Hypothalamus (tissue), 51 donors: Measurements from ENCODE around the gene STAC.
"Not testable (repeated sequence)": the region's sequence is repeated elsewhere in the genome, so short reads cannot be mapped to it uniquely, and the experiment has no call there.

ENCODE experiments used
- DNase-seq, 51 donors: peaks; one replicate each; lab custom pipeline; 2025; lab: John Stamatoyannopoulos, UW

STAC gene

DNA sequence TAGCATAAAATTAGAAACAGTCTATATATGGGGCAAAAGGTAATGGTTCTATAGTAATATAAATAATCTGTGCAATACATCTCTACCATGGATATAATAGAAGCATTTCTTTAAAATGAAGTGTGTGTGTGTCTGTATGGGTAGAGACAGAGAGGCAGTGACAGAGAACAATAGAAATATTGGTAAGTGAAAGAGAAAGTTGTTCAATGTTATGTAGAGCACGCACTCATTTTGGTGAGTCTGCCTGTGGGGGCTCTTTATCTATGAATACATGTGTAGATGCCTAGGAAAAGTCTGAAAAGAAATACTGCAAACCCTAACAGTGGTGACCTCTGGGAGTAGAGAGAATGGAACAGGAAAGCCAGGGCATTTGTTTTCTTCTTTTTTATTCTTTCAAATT, 182.6 kb downstream of the STAC start:
- DNase-seq: no peak

DNA sequence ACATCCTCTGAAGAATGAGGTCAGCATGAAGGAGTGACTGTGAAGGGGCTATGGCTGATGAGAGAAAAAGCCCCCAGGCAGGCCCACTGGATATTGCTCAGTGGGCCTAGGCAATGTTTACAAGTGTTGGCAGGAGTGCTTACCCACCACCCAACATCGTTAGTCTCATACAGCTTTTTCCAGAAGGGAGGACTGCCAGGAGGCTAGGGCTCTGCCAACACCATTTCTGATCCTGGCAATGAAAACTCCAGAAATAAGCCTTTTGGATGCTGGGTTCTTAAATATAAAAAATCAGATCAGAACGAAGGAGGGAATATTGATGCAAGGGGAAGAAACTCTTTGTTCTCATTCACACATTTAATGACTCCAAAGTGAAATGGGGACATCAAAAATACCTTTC, 194.9 kb downstream of the STAC start:
- DNase-seq: no peak

DNA sequence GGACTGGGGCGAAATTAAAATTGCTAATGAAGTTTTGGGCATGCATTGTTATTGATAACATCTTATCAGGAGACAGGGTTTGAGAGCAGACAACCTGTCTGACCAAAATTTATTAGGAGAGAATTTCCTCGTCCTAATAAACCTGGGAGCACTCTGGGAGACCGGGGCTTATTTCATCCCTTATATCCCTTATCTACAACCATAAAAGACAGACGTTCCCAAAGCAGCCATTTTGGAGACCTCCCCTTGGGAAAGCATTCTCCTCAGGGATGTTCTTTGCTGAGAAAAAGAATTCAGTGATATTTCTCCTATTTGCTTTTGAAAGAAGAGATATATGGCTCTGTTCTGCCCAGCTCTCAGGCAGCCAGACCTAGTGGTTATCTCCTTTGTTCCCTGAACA, 198.1 kb downstream of the STAC start:
- not testable (repeated sequence) for DNase-seq

DNA sequence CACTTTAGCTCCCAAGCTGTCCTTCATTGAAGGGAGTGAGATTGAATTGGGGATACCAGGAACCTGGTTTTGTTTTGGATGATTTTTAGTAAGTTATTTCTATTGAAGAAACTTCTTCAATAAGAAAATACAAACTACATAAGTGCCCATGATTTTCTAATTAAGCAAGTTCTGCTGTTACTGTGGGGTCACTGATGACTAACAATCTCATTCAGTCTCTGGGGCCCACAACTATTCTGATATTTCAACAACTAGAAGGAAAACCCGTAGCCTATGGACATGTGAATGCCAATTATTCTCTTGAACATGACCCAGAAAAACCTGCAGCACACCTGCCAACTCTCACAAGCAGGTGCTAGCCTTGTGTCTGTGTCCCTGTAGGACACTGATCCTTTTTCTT, 199.4 kb downstream of the STAC start:
- no peak for DNase-seq

DNA sequence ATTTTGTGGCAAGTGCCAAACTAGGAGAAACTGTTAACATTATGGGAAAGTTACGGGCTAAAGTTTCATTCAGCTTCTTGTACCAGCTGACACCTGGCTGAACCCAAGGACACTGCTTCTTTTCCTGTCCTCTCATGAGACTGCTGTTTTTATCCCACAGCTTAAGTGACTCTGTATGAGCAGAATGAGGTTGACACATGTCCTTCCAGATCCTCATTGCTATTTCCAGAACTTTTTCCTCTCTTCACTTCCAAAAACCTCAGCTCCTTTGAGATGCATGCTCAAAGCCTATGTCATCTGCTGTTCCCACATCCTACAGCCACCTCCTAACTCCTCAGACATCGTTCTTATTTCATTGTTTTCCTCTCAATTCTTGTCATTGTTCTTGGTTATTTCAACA, 200.4 kb downstream of the STAC start:
- DNase-seq: no peak

DNA sequence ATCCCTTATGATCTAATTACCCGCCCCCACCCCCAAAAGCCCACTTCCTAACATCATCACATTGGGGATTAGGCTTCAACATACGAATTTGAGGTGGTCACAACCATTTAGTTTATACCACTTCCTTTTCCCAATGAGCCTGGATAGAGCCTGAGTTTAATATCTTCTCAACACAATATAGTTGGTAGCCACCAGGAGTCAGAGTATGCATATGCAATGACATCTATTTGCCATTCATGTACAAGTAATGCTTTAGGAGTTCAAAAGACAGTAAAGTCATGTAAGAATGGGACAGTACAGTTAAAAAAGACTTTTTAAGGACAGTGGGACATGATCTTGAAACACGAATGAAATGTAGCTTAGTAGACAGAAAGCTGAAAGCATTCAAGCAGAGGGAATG, 211.7 kb downstream of the STAC start:
- DNase-seq: no peak

DNA sequence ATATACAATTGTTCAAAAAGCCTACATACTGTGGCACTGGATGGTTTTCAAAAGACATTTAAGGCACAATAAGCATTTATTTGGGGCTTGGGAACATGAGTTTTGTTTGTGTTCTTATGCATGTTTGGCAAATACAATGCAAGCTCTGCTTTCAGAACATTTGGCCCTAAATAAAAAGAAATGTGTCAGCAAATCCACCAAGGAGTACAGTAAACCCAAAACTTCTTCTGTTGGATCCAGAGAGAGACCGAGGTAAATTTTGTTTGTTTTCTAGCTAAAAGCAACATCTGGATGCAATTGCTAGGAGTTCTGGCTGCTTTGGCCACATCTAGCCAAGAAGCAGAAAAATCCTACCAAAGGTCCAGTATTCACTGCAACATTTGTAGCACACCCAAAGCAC, 215.2 kb downstream of the STAC start:
- DNase-seq: no peak

DNA sequence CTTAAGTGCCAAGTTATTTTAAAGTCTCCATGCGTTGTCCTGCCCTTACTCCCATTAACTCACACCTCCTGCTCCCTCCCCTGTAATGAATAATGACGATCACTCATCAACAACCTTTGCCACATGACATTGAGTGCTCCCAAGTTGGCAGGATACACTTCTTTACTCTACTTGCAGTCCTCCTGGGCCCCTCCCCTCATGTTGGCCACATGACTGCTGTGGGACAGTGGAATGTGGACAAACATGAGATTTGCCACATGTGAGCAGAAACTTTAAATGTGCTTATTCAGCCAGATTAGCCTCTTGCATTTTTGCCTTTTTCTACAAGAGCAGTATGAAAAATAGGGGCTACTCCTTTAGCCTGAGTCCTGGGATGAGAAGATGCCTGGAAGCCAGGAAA, 216.1 kb downstream of the STAC start:
- no peak for DNase-seq

DNA sequence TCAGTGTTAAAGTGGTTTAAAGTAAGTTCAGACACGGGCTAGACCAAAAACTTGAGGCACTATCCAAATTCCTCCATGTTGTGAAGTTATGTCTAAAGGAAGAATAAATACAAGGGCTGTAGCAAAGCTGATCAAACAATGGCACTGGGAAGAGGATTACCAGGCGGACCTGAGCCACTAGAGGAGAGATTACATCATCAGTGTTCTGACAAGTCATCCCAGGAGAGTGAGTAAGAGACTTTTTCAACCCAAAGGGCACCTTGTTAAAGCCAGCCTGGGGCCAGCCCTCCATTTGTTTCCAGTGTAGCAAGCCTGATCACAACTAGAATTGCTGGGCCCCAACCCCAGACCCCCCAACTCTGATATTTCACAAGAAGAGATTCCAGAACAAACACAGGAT, 217.1 kb downstream of the STAC start:
- DNase-seq: no peak
